Fibroblast of gingiva (primary cell): Measurements from ENCODE around the gene ADGRL3.

Experiments
- DNase-seq: peaks from one replicate; pipeline ENCODE4 v3.0.0-alpha.2; 2011; ENCODE audit warnings: low read depth

Gene ADGRL3

GRCh38 chr4:61200187-61200915, at the start of gene ADGRL3:
ADGRL3 (plus strand) TSS chr4:61200326.
- no peak for DNase-seq

- DNase-seq, result no peak
Measured at GRCh38 chr4:61152433-61152832, 47.7 kb upstream of the ADGRL3 start.

- DNase-seq, result no peak
Measured at GRCh38 chr4:61160478-61160877, 39.6 kb upstream of the ADGRL3 start.

GRCh38 chr4:61162116-61162515, 38.0 kb upstream of the ADGRL3 start:
- no peak for DNase-seq

- DNase-seq, result no peak
Measured at GRCh38 chr4:61173799-61174198, 26.3 kb upstream of the ADGRL3 start.

GRCh38 chr4:61175495-61175894, 24.6 kb upstream of the ADGRL3 start:
- no peak for DNase-seq

- DNase-seq, result no peak
Measured at GRCh38 chr4:61177367-61177766, 22.8 kb upstream of the ADGRL3 start.

- DNase-seq, result no peak
Measured at GRCh38 chr4:61180405-61180804, 19.7 kb upstream of the ADGRL3 start.

- no peak for DNase-seq
Measured at GRCh38 chr4:61182915-61183314, 17.2 kb upstream of the ADGRL3 start.

- no peak for DNase-seq
Measured at GRCh38 chr4:61185288-61185687, 14.8 kb upstream of the ADGRL3 start.

- DNase-seq, result no peak
Measured at GRCh38 chr4:61192392-61192791, 7.7 kb upstream of the ADGRL3 start.

- DNase-seq, result no peak
Measured at GRCh38 chr4:61193863-61194262, 6.3 kb upstream of the ADGRL3 start.

GRCh38 chr4:61194571-61194970, 5.6 kb upstream of the ADGRL3 start:
- DNase-seq, result no peak

GRCh38 chr4:61195101-61195500, 5.0 kb upstream of the ADGRL3 start:
- no peak for DNase-seq

GRCh38 chr4:61198686-61199085, 1.4 kb upstream of the ADGRL3 start:
- DNase-seq, result no peak

GRCh38 chr4:61199873-61200186, 296 bp upstream of the ADGRL3 start:
- DNase-seq, result no peak

GRCh38 chr4:61200916-61201526, 895 bp downstream of the ADGRL3 start:
- DNase-seq, result no peak

GRCh38 chr4:61201561-61201960, 1.4 kb downstream of the ADGRL3 start:
- DNase-seq, result no peak

GRCh38 chr4:61201961-61202637, 2.0 kb downstream of the ADGRL3 start:
- no peak for DNase-seq

- DNase-seq, result no peak
Measured at GRCh38 chr4:61202638-61203435, 2.7 kb downstream of the ADGRL3 start.

- no peak for DNase-seq
Measured at GRCh38 chr4:61203436-61203790, 3.3 kb downstream of the ADGRL3 start.

- DNase-seq, result no peak
Measured at GRCh38 chr4:61204353-61205060, 4.4 kb downstream of the ADGRL3 start.
